HG03095 (cell line): ENCODE results near the gene PEX1.
"Not testable (repeated sequence)": the region's sequence is repeated elsewhere in the genome, so short reads cannot be mapped to it uniquely, and the experiment has no call there.

Source experiments
- ATAC-seq: cut with Tn5 transposase; IDR thresholded peaks from one replicate; pipeline ENCODE4 v1.9.1; 2021; ENCODE audit warnings: moderate library complexity; ENCODE audit not compliant: unreplicated experiment

Gene PEX1

DNA sequence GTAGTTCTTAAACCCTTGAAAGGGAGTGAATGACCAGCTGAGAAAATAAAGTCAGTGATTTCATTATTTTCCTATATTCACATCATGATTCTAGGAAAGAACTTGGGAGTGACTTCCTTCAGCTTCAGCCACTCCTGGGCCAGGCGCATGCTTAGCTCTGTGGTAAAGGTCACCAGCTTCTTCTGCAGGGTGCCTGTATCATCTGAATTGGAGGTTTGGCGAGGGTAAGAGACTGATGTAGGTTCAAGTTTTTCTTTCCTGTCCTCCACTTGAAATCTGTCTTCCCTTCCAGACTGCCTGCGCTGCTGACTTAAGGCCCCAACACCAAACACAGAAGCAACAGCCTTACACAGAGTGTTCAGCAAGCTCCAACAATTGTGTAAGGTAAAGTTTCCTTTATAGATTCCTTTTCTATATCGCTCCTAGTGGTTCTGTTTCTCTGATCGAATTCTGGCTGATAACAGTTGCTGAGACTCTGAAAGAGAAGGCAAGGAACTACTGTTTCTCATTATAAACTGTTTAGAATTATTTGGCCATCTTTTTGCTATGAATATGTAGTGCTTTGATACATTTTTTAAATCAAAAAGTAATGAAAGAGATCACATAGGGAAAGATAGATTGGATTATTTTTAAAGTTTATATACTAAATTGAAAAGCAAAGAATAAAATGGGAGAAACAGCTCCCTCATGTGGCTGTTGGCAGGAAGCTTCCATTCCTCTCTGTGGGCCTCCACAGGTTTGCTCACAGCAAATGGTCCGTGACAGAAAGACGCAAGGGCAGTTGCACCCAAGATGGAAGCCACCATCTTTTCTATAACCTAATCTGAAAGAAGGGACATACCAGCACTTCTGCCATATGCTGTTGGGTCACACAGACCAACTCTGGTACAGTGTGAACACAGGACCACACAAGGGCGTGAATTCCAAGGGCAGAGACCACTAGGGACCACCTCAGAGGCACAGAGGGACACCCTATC lies 67.0 kb downstream of the PEX1 start:
- ATAC-seq: peak; percentile 74

DNA sequence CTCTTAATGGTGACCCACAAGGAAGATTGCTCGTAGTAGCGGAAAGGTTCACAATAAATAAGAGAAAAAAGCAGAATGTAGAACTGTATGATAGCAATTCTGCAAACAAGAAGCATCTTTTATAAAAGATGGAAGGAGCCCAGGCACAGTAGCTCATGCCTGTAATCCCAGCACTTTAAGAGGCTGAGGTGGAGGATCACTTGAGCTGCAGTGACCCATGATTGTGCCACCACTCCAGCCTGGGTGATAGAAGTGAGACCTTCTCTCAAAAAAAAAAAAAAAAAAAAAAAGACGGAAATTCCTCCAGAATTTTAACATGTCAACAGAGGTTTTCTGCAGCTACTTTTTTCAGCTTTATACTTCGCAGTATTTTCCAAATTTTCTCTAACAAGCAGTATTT lies 67.8 kb downstream of the PEX1 start:
- ATAC-seq: no peak

DNA sequence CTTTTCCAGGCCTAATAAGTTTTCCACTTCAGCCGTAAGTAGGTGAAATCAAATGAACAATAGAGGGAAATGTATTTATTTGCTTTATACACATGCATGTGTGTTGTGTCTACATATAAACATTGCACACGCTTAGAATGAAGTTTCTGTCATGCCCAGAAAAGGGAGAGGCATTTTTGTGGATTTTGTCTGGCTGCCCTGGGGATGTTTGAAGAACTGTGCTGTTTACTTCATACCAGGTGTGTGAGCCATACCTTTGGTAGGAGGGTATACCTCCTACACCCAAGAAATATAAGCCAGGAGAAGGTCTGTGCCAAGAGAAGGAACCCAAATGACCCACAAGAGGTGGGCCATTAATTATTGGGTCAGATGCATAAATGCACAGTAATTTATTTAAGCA lies 68.2 kb downstream of the PEX1 start:
- ATAC-seq: no peak

DNA sequence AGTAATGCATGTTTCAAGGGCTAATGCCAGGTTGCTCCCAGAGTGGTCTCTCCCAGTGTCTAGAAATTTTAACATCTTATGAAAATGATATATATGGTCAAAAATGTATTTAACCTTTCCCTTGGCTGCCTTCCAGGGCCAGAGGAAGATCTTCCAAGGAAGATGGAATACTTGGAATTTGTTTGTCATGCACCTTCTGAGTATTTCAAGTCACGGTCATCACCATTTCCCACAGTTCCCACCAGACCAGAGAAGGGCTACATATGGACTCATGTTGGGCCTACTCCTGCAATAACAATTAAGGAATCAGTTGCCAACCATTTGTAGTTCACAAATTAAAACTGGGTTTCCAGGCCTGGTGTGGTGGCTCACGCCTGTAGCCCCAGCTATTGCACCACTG lies 72.1 kb downstream of the PEX1 start:
- ATAC-seq: no peak

DNA sequence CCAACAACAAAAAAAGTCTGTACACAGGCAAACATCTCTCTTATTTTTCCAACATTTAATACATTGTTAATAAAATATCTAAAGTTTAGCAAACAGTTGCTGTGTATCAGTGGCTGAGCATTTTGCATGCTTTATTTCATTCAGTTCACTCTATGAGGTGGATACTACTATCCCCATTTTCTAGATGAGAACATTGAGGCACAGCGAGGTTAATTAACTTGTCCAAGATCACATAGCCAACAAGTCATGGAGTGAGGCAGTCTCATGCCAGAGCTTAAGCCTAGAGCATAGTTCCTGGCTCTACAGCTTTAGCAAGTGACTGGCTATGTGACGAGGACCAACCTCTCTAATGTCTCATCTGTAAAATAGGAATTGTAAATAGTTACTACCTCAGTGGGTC lies 76.7 kb downstream of the PEX1 start:
- ATAC-seq: no peak

DNA sequence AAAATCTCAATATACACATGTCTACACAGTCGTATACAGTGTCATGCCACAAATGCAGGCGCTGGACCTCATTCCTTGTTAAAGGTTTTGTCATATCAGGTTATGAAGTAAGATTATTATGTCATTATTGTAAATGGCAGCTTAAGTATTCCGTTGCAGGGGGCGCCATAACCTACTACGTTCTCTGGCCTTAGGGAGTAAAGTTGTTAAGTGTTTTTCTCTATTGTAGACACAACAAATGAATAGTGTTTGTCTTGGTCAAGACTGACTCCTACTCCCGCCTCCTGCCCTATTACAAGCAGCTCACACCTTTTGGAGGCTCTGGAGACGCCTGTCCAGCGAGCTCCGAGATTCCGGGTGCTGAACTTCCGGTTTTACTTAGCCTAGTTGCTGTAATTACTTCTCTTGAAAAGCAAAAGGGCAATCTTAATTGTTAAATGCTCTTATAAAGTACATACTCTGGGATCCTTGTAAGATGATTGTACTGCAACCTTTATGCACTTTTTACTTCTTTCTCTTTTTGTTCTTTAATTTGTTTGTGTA lies 80.0 kb downstream of the PEX1 start:
- peak; percentile 41 for ATAC-seq

DNA sequence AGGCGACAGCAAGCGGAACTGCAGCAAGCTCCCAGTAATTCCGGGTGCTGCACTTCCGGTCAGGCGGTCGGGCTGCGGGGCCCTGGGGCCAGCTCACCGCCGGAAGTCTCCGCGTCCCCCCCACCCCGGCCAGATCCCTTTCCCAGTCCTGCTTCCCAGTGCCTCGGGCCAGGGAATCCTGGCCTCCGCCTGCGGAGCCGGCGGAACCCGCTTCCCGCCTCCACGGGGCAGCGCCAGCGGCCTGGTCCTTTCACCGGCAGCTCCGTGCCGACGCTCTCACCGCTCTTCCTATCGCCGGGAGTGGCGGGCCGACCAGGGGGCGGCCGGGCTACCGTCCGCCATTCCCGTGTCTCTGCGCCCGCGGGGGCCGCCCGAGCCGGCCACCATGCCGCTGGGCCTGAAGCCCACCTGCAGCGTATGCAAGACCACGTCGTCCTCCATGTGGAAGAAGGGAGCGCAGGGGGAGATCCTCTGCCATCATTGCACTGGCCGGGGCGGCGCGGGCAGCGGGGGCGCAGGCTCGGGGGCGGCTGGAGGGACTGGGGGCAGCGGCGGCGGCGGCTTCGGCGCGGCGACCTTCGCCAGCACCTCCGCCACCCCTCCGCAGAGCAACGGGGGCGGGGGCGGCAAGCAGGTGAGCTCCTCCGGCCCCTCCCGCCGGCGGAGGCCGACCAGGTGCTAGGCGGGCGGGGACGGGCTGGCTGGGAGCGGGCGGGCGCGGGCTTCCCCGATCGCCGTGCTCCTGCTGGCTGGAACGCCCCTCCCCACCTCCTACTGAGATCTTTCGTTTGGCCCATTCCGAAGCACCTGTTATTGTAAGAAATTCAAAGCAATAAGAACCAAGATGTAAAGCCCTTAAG lies 80.7 kb downstream of the PEX1 start, which contains the start of gene GATAD1:
TSS of gene GATAD1 (plus strand) at position 138 of the 860 bp plus-strand sequence. CDS start at position 386, 248 bp downstream.
- ATAC-seq: peak; percentile 81

DNA sequence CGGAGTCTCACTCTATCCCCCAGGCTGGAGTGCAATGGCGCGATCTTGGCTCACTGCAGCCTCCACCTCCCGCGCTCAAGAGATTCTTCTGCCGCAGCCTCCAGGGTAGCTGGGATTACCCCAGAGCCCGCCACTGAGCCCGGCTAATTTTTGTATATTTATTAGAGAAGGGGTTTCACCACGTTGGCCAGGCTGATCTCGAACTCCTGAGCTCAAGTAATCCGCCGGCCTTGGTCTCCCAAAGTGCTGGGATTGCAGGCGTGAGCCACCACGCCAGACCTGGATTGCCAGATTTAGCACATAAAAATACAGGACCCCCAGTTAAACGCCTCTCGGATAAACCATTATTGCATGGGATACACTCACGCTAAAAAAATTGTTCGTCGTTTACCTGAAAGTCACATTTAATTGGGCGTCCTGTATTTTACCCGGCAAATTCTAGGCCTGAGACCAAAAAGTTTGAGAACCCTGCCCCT lies 81.4 kb downstream of the PEX1 start:
- ATAC-seq: no peak

DNA sequence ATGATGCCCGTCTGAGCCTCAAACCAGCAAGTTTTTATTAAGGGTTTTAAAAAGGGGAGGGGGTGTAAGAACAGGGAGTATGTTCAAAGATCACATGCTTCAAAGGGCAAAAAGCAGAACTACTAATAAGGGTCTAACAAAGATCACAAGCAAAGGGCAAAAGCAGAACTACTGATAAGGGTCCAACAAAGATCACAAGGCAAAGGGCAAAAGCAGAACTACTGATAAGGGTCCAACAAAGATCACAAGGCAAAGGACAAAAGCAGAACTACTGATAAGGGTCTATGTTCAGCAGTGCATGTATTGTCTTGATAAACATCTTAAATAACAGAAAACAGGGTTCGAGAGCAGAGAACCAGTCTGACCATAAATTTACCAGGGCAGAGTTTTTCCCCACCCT lies 85.6 kb downstream of the PEX1 start:
- ATAC-seq: not testable (repeated sequence)

DNA sequence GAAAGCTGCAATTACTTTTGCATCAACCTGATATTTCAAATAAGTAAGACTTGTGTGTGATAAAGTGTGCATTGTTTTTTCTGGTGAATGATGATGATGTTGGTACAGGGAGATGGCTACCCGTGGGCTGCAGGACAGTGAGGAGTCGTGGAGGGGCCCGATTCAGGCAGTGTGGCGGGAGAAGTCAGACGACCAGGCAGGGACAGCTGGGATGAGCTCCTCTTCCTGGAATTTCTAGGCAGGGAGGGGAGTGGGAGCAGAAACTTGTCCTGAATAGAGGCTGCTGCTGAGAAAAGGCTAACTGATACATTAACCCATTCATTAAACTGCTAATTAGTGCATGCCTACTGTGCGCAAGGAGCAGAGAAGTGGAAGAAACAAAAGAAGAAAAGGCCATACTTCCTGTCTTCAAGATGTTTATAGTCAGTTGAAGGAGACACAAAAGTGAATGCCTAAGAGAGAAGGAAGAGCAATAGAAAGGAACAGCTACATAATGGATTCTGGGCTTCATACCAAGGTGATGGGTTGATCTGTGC lies 90.3 kb downstream of the PEX1 start:
- no peak for ATAC-seq
